ENCODE data around the gene SETBP1. TPM values are rescaled to one million over a fixed set of nuclear protein-coding genes. Genes with fewer than 3 reads are reported as not detected.

The SETBP1 gene
- total RNA-seq, 1 experiment from 2014 or later = 0.05 TPM

DNA sequence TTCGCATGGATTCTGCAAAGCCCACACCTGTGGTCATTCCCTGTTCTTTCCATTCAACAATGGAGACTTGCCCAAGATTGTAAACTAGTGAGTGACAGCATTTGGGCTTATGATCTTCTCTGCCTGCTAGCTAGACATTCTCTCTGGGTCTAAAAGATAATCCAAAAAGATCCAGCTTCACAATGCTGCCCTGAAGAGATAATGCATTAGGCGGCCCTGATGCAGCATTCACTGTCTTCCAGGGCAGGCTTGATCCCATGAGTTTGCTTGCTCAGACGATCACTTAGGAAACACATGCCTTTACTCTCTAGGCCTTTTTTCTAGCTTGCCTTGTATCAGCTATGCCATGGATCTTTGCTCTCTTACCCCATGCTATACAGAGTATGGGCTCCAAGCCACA is 196.1 kb downstream of the SETBP1 start:
- DNase-seq (ENCODE audit: low read depth, low spot score) = no peak
- no TSS peak for BruUV-seq (replicated peaks)
- Histone ChIP-seq H3K79me2 (ENCODE audit: insufficient read depth, low read length) (no peaks in the 10 kb centered on the region), H3K27ac (ENCODE audit: low read depth, low read length) (no peak overlapping the region), H3K4me2 (ENCODE audit: low read length) (no peak overlapping the region), H3K9ac (ENCODE audit: low read length) (no peak overlapping the region), H3K4me3 (replicated peaks in 1 of 2; ENCODE audit: low read depth in 1 of 2, low read length in 2 of 2) (no peak overlapping the region), H3K9me2 (ENCODE audit: insufficient read depth) (no peaks in the 10 kb centered on the region), H3K36me3 (ENCODE audit: control insufficient read depth in 1 of 2, insufficient read depth in 2 of 2, low read length in 2 of 2) (no peaks in the 10 kb centered on the region), H4K20me1 (ENCODE audit: insufficient read depth) (no peaks in the 10 kb centered on the region), H3K27me3 (ENCODE audit: insufficient read depth, low read length) (no peaks in the 10 kb centered on the region), H3K9me3 (ENCODE audit: control insufficient read depth in 1 of 2, insufficient read depth in 1 of 2, low read depth in 1 of 2, low read length in 2 of 2) (peaks cover 27 to 43% of the 10 kb centered on the region in 2 experiments; a peak in 2 of 4 replicates), H2AFZ (ENCODE audit: low read depth, low read length, poor library complexity, severe bottlenecking) (no peak overlapping the region), H3K4me1 (ENCODE audit: control insufficient read depth in 1 of 2, insufficient read depth in 2 of 2, low read length in 2 of 2) (no peaks in the 10 kb centered on the region)
- CTCF ChIA-PET = no interaction called here
- no peak for TF ChIP-seq ZFX (IDR thresholded peaks at IDR 0.05)
- TF ChIP-seq EZH2 (IDR thresholded peaks at IDR 0.05) = no peak
- TF ChIP-seq TCF7L2 (IDR thresholded peaks at IDR 0.05; ENCODE audit: borderline replicate concordance, extremely low read depth, insufficient read depth, insufficient read length) = no peak
- no peak for TF ChIP-seq SP1 (IDR thresholded peaks at IDR 0.05; ENCODE audit: low read depth)
- TF ChIP-seq YY1 (IDR thresholded peaks at IDR 0.05; ENCODE audit: extremely low read depth, insufficient replicate concordance, low read depth, low read length) = no peak
- TF ChIP-seq, protein P1, sequence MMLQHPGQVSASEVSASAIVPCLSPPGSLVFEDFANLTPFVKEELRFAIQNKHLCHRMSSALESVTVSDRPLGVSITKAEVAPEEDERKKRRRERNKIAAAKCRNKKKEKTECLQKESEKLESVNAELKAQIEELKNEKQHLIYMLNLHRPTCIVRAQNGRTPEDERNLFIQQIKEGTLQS (IDR thresholded peaks at IDR 0.05) = no peak
- TF ChIP-seq POLR2AphosphoS5 (IDR thresholded peaks at IDR 0.05; ENCODE audit: low read depth, low read length) = no peak
- no peak for TF ChIP-seq SRF (IDR thresholded peaks at IDR 0.05; ENCODE audit: low read depth)
- no peak for TF ChIP-seq JUND (IDR thresholded peaks at IDR 0.05)
- TF ChIP-seq EZH2phosphoT487 (IDR thresholded peaks at IDR 0.05; ENCODE audit: borderline replicate concordance) = no peak
- TF ChIP-seq, protein P2, sequence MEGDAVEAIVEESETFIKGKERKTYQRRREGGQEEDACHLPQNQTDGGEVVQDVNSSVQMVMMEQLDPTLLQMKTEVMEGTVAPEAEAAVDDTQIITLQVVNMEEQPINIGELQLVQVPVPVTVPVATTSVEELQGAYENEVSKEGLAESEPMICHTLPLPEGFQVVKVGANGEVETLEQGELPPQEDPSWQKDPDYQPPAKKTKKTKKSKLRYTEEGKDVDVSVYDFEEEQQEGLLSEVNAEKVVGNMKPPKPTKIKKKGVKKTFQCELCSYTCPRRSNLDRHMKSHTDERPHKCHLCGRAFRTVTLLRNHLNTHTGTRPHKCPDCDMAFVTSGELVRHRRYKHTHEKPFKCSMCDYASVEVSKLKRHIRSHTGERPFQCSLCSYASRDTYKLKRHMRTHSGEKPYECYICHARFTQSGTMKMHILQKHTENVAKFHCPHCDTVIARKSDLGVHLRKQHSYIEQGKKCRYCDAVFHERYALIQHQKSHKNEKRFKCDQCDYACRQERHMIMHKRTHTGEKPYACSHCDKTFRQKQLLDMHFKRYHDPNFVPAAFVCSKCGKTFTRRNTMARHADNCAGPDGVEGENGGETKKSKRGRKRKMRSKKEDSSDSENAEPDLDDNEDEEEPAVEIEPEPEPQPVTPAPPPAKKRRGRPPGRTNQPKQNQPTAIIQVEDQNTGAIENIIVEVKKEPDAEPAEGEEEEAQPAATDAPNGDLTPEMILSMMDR (IDR thresholded peaks at IDR 0.05 in 2 of 3, conservative IDR thresholded peaks at IDR 0.05 in 1 of 3; ENCODE audit: borderline replicate concordance in 1 of 3, insufficient read depth in 1 of 3, low read depth in 2 of 3, low read length in 2 of 3) = no peak
- no peak for TF ChIP-seq CEBPB (IDR thresholded peaks at IDR 0.05; ENCODE audit: low read depth)
- RAD21 ChIA-PET (ENCODE audit: low non-redundant PET in 1 of 2, low total read pairs in 2 of 2, uncharacterized antibody in 2 of 2, unreplicated experiment in 2 of 2) = no interaction called here
- POLR2A ChIA-PET = no interaction called here
- ATAC-seq = no peak
- intact Hi-C loops (cut with micrococcal nuclease) = no loop called here
